Measurements from ENCODE around the gene CA4. TPM values are rescaled to one million over a fixed set of nuclear protein-coding genes. Genes with fewer than 3 reads are reported as not detected.

Gene CA4
- total and polyA plus RNA-seq, 9 of the 15 experiments (the other 6 are each of a cell fraction or from before 2014, with no cell fraction given) = 0.13 TPM; not detected in 7

- H3K9me1 ChIP-seq (ENCODE audit: control insufficient read depth, insufficient read depth, low read length) = no peaks in the 10 kb centered on the region
- H3K4me2 ChIP-seq (ENCODE audit: insufficient read depth, low read length) = no peak overlapping the region; the same call in 1 of the 2 replicates
- in situ Hi-C loops (cut with MboI) (no loop called here), intact Hi-C loops (cut with micrococcal nuclease) (no loop called here)
- H3K9me3 ChIP-seq (replicated peaks; ENCODE audit: control insufficient read depth, insufficient read depth, low read depth, low read length) = no peaks in the 10 kb centered on the region
- ATAC-seq (peak; percentile 7; the same call in 2 of the 3 replicates), FAIRE-seq (no peak), DNase-seq (ENCODE audit: extremely low read depth in 1 of 4, low spot score in 3 of 4) (peak in 2 of 4 experiments; percentile 3 to 5)
- no peak overlapping the region for H3K9ac ChIP-seq (ENCODE audit: insufficient read depth in 1 of 2, low read depth in 2 of 2, low read length in 2 of 2)
- WGBS (ENCODE audit: insufficient coverage, low coverage, missing lambda C conversion rate) = 36% methylated on average over 8 of the region's 8 CpGs
- H2AFZ ChIP-seq (ENCODE audit: low read depth, low read length) = peak overlapping the region; percentile 10; the same call in 1 of the 2 replicates
- no peaks in the 10 kb centered on the region for H3K79me2 ChIP-seq (ENCODE audit: control insufficient read depth, insufficient read depth, low read length)
- BruUV-seq (replicated peaks) = no TSS peak
- H3K4me3 ChIP-seq = no peak overlapping the region
- ChIA-PET POLR2A (interaction anchor here (0.7 to 1.3 kb wide), 4 partner anchors 8 to 17 kb away, joined by 3 read pairs; no protein-coding TSS in a partner anchor), CTCF (ENCODE audit: low intra/inter-chr PET ratio) (no interaction called here)
- H3K36me3 ChIP-seq (ENCODE audit: control insufficient read depth, insufficient read depth, low read length) = 0 out of 3 replicates have a peak, but pooled peaks cover 2% of the 10 kb centered on the region
- H4K20me1 ChIP-seq (replicated peaks; ENCODE audit: control insufficient read depth, insufficient read depth, low read length) = no peaks in the 10 kb centered on the region
- peaks cover 0 to 12% of the 10 kb centered on the region in 2 experiments; a peak in 3 of 5 replicates for H3K4me1 ChIP-seq (replicated peaks in 1 of 2; ENCODE audit: control insufficient read depth in 2 of 2, insufficient read depth in 2 of 2, low read length in 2 of 2)
- no peak overlapping the region; the same call in 2 of the 3 replicates for H3K27ac ChIP-seq (ENCODE audit: extremely low read depth, low read depth, low read length)
- H3K27me3 ChIP-seq (ENCODE audit: control insufficient read depth in 2 of 2, insufficient read depth in 2 of 2, low read length in 2 of 2) = no peaks in the 10 kb centered on the region
- TF ChIP-seq ZSCAN32 (CRISPR knock-in tag; IDR thresholded peaks at IDR 0.05) (no peak), KLF1 (tag; IDR thresholded peaks at IDR 0.05) (no peak), ZBTB11 (CRISPR knock-in tag; IDR thresholded peaks at IDR 0.05) (peak in 1 of 3 experiments; percentile 28; a peak in 2 of 6 replicates), XRCC3 (IDR thresholded peaks at IDR 0.05) (no peak), ZBTB7A (IDR thresholded peaks at IDR 0.05; ENCODE audit: borderline replicate concordance, control insufficient read depth, low read depth, low read length) (no peak), ELF1 (tag; IDR thresholded peaks at IDR 0.05) (0 out of 2 replicates have a peak, but pooled peaks have one; percentile 5), ZKSCAN8 (CRISPR knock-in tag; IDR thresholded peaks at IDR 0.05) (0 out of 2 replicates have a peak, but pooled peaks have one; percentile 19), SMAD1 (IDR thresholded peaks at IDR 0.05; ENCODE audit: low read depth, low read length, partially characterized antibody) (no peak), MAFF (IDR thresholded peaks at IDR 0.05; ENCODE audit: low read length) (no peak), ZNF197 (CRISPR knock-in tag; IDR thresholded peaks at IDR 0.05; ENCODE audit: low read depth) (no peak), SAP30 (IDR thresholded peaks at IDR 0.05; ENCODE audit: borderline replicate concordance, insufficient read depth, low read depth, low read length, poor library complexity, severe bottlenecking) (no peak), CHAMP1 (IDR thresholded peaks at IDR 0.05) (no peak)
These were observed 21.3 kb downstream of the CA4 start for GRCh38 chr17:60170835-60171752.
